Stimulated activated naive B cell treated with anti-CD40 and anti-IgM and Interleukin-4, amounts not matched to agents 10 μg/mL and 1 μg/mL and 100 μg/mL, for 72 hours (primary cell): Measurements from ENCODE around the gene FANCL.
"Not testable (repeated sequence)": the region's sequence is repeated elsewhere in the genome, so short reads cannot be mapped to it uniquely, and the experiment has no call there.

Source experiments
- ATAC-seq, 2 donors: fragments of 150-1000 bp; cut with Tn5 transposase; replicated peaks; 2 replicates each; pipeline ENCODE4 v1.10.0; 2021; ENCODE audit warnings: moderate library complexity in 1 of 2
- DNase-seq: peaks from one replicate; pipeline ENCODE4 v3.0.0; 2021
- H3K27ac Mint-ChIP-seq: one replicate; pipeline ENCODE4 v1.8.0; 2022; ENCODE audit warnings: mild to moderate bottlenecking, mixed read lengths
- H3K27me3 Mint-ChIP-seq, 2 donors: one replicate each; pipeline ENCODE4 v1.8.0; 2022; ENCODE audit warnings: mixed read lengths in 2 of 2
- H3K36me3 Mint-ChIP-seq, 2 donors: one replicate each; pipeline ENCODE4 v1.8.0; 2022; ENCODE audit warnings: mixed read lengths in 2 of 2, mild to moderate bottlenecking in 1 of 2
- H3K4me1 Mint-ChIP-seq, 2 donors: one replicate each; pipeline ENCODE4 v1.8.0; 2022; ENCODE audit warnings: mixed read lengths in 2 of 2, mild to moderate bottlenecking in 1 of 2
- H3K4me3 Mint-ChIP-seq, 2 donors: one replicate each; pipeline ENCODE4 v1.8.0; 2022; ENCODE audit warnings: mild to moderate bottlenecking in 2 of 2, mixed read lengths in 2 of 2, moderate library complexity in 1 of 2
- H3K9me3 Mint-ChIP-seq, 2 donors: one replicate each; pipeline ENCODE4 v1.8.0; 2022; ENCODE audit warnings: mixed read lengths in 2 of 2, mild to moderate bottlenecking in 1 of 2

Gene FANCL

GRCh38 chr2:58235170-58235569 lies 6.0 kb downstream of the FANCL start:
- peaks cover 0 to 1% of the 10 kb centered on the region in 2 donors for H3K9me3 Mint-ChIP-seq
- H3K4me3 Mint-ChIP-seq: no peak overlapping the region
- H3K27me3 Mint-ChIP-seq: no peaks in the 10 kb centered on the region
- H3K4me1 Mint-ChIP-seq: peaks cover 27 to 64% of the 10 kb centered on the region in 2 donors
- DNase-seq: no peak
- no peak overlapping the region for H3K27ac Mint-ChIP-seq
- no peak for ATAC-seq
- peaks cover 15 to 17% of the 10 kb centered on the region in 2 donors for H3K36me3 Mint-ChIP-seq

DNA sequence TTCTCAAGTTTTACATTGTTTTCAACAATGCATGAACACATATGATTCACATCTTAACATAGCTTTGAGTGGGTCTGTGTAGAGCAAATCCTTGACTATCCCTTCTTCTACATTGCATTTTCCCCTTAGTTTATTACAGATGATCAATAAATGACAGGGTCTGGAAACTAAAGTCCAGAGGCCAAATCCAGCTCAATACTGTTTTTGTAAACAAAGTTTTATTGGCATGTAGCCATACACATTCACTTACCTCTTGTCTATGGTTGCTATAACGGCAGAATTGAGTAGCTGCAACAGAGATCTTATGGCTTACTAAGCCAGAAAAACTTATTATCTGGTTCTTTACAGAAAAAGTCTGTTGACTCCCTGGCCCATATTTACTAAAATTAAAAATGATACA lies 12.8 kb downstream of the FANCL start:
- no peaks in the 10 kb centered on the region for H3K27me3 Mint-ChIP-seq
- H3K27ac Mint-ChIP-seq: no peak overlapping the region
- H3K4me3 Mint-ChIP-seq: no peak overlapping the region
- DNase-seq (no peak), ATAC-seq (no peak)
- H3K4me1 Mint-ChIP-seq: peaks cover 3 to 12% of the 10 kb centered on the region in 2 donors
- H3K9me3 Mint-ChIP-seq: no peaks in the 10 kb centered on the region
- peaks cover 17 to 21% of the 10 kb centered on the region in 2 donors for H3K36me3 Mint-ChIP-seq

DNA sequence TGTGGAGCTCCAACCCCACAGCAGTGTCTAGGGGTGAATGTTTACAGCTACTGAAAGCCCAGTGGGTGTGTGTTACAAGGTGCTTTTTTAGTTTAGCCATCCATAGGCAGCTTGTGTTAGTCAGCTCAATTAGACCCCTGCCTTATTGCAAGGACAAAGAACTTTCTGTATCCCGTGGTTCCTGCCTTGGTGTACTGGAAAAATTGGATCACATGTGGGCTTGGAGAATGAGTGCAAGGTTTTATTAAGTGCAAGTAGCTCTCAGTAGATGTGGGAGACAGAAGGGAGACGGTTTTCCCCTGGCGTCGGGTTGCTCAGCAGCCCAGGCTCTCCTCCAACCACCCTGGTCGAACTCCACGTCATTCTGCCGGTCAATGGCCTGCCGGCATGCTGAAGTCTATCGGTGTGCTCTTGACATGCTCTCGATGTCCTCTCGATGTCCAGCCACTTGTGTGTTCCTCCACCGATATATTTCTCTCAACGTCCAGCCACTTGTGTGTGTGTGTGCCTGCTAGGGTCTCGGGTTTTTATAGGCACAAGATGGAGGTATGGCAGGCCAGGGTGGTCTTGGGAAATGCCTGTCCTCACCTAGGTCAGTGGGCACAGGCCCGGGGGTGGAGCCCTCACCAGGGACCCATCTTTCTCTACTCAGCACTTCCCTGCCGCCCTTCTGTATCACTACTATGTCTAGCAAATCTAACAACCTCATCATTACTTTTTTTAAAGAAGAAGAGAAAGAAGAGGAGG lies 13.8 kb downstream of the FANCL start:
- peaks cover 17 to 21% of the 10 kb centered on the region in 2 donors for H3K36me3 Mint-ChIP-seq
- peaks cover 3 to 9% of the 10 kb centered on the region in 2 donors for H3K4me1 Mint-ChIP-seq
- no peak for ATAC-seq
- H3K27ac Mint-ChIP-seq: no peak overlapping the region
- H3K4me3 Mint-ChIP-seq: no peak overlapping the region
- DNase-seq: no peak
- H3K9me3 Mint-ChIP-seq: no peaks in the 10 kb centered on the region
- H3K27me3 Mint-ChIP-seq: no peaks in the 10 kb centered on the region

- peaks cover 15 to 22% of the 10 kb centered on the region in 2 donors for H3K36me3 Mint-ChIP-seq
- ATAC-seq: no peak
- no peak for DNase-seq
- H3K4me3 Mint-ChIP-seq: no peak overlapping the region
- H3K9me3 Mint-ChIP-seq: no peaks in the 10 kb centered on the region
- H3K27me3 Mint-ChIP-seq: no peaks in the 10 kb centered on the region
- H3K4me1 Mint-ChIP-seq: no peaks in the 10 kb centered on the region
- H3K27ac Mint-ChIP-seq: no peak overlapping the region
Measured at GRCh38 chr2:58221909-58222308, 19.2 kb downstream of the FANCL start.

DNA sequence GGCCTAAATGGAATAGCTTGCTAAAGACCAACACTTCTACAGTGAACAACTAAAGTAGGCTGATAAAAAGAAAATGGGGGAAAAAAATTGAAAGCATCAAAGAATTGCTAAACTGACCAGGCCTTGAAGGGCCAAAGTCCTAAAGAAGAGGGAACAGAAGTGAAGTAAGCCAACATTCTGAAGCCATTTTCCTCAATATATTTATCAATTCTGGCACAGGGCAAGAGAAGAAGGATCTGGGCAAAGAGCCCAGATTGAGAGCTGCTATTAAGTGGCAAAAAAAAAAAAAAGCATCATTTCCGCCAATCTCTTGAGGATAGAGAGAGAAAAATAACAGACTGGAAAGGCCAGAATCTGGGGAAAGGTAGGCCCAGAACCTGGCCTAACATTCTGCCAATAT lies 25.7 kb downstream of the FANCL start:
- H3K27ac Mint-ChIP-seq: no peak overlapping the region
- peaks cover 53 to 70% of the 10 kb centered on the region in 2 donors for H3K36me3 Mint-ChIP-seq
- DNase-seq: no peak

DNA sequence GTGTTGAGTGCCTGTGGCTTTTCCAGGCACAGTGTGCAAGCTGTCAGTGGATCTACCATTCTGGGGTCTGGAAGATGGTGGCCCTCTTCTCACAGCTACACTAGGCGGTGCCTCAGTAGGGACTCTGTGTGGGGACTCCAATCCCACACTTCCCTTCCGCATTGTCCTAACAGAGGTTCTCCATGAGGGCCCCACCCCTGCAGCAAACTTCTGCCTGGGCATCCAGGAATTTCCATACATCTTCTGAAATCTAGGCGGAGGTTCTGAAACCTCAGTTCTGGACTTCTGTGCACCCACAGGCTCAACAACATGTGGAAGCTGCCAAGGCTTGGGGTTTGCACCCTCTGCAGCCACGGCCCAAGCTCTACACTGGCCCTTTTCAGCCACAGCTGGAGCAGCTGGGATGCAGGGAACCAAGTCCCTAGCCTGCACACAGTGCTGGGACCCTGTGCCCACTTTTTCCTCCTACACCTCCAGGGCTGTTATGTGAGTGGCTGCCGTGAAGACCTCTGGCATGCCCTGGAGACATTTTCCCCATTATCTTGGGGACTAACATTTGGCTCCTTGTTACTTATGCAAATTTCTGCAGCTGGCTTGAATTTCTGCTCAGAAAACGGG lies 30.1 kb downstream of the FANCL start:
- not testable (repeated sequence) for H3K27me3 Mint-ChIP-seq, H3K4me3 Mint-ChIP-seq, H3K4me1 Mint-ChIP-seq, DNase-seq, ATAC-seq, H3K27ac Mint-ChIP-seq
- Mint-ChIP-seq H3K9me3 (peaks cover 8 to 17% of the 10 kb centered on the region in 2 donors), H3K36me3 (peaks cover 43 to 56% of the 10 kb centered on the region in 2 donors)

More for the DNA sequence above, 25.7 kb downstream of the FANCL start:
- Mint-ChIP-seq H3K4me3 (no peak overlapping the region), H3K27me3 (no peaks in the 10 kb centered on the region), H3K4me1 (no peaks in the 10 kb centered on the region), H3K9me3 (peaks cover 8 to 15% of the 10 kb centered on the region in 2 donors)
- no peak for ATAC-seq

DNA sequence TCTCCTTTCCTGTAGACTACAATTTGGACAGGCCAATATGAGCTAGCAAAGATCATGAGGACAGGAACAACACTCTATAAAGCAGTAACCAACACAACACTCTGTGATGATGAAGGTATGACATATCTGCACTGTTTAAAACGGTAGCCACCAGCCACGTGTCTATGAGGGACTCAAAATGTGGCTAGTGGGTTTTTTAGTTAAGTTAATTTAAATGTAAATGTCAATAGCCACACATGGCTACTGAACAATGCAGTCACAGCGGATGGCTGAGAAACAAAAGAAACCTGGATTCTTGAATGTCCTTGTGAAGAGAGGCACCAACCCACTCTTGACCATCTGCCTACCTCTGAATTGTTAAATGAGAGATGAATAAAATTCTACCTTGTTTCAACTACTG lies 33.9 kb downstream of the FANCL start:
- peaks cover 31 to 33% of the 10 kb centered on the region in 2 donors for H3K36me3 Mint-ChIP-seq
- no peak for ATAC-seq
- no peak overlapping the region for H3K27ac Mint-ChIP-seq
- DNase-seq: no peak
- H3K27me3 Mint-ChIP-seq: no peaks in the 10 kb centered on the region
- H3K4me1 Mint-ChIP-seq: no peaks in the 10 kb centered on the region
- H3K4me3 Mint-ChIP-seq: no peak overlapping the region
- H3K9me3 Mint-ChIP-seq: peaks cover 8 to 17% of the 10 kb centered on the region in 2 donors

- H3K27me3 Mint-ChIP-seq: no peaks in the 10 kb centered on the region
- DNase-seq (no peak), ATAC-seq (no peak)
- peaks cover 5 to 15% of the 10 kb centered on the region in 2 donors for H3K9me3 Mint-ChIP-seq
- H3K4me1 Mint-ChIP-seq: no peaks in the 10 kb centered on the region
- H3K27ac Mint-ChIP-seq: no peak overlapping the region
- H3K36me3 Mint-ChIP-seq: peaks cover 28 to 29% of the 10 kb centered on the region in 2 donors
- H3K4me3 Mint-ChIP-seq: no peak overlapping the region
Measured at GRCh38 chr2:58206785-58207184, 34.3 kb downstream of the FANCL start.

- peaks cover 7 to 10% of the 10 kb centered on the region in 2 donors for H3K36me3 Mint-ChIP-seq
- H3K4me3 Mint-ChIP-seq: no peak overlapping the region
- H3K27ac Mint-ChIP-seq: no peak overlapping the region
- H3K4me1 Mint-ChIP-seq: peaks cover 0 to 5% of the 10 kb centered on the region in 2 donors
- DNase-seq (no peak), ATAC-seq (no peak)
- H3K27me3 Mint-ChIP-seq: no peaks in the 10 kb centered on the region
- no peaks in the 10 kb centered on the region for H3K9me3 Mint-ChIP-seq
Measured at GRCh38 chr2:58204195-58204959, 36.7 kb downstream of the FANCL start.

- Mint-ChIP-seq H3K36me3 (peaks cover 4 to 8% of the 10 kb centered on the region in 2 donors), H3K27me3 (no peaks in the 10 kb centered on the region), H3K9me3 (no peaks in the 10 kb centered on the region), H3K4me3 (no peak overlapping the region), H3K27ac (no peak overlapping the region), H3K4me1 (peaks cover 0 to 5% of the 10 kb centered on the region in 2 donors)
- no peak for DNase-seq
- ATAC-seq: no peak
Measured at GRCh38 chr2:58203018-58203417, 38.1 kb downstream of the FANCL start.

GRCh38 chr2:58202404-58202803 lies 38.7 kb downstream of the FANCL start:
- Mint-ChIP-seq H3K4me1 (peaks cover 0 to 5% of the 10 kb centered on the region in 2 donors), H3K27ac (no peak overlapping the region), H3K4me3 (no peak overlapping the region), H3K36me3 (peaks cover 7 to 11% of the 10 kb centered on the region in 2 donors), H3K9me3 (no peaks in the 10 kb centered on the region), H3K27me3 (no peaks in the 10 kb centered on the region)
- ATAC-seq: no peak
- DNase-seq: no peak

DNA sequence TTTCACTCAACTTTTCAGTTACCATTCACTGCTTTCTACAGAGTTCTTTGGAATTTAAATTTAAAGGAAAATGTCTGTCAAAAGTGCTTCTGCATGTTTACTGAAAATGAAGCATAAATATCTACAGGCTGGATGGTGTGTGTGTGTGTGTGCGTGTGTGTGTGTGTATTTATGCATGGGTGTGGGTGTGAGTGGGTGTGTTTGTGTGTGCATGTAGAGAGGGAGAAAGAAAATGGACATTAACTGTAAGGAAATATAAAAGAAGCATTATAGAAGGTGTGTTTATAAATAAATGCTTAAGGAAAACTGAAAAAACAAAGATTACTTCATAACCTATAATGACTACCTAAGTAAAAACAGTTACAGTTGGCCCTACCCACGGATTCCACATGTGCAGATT lies 43.2 kb downstream of the FANCL start:
- no peaks in the 10 kb centered on the region for H3K27me3 Mint-ChIP-seq
- H3K9me3 Mint-ChIP-seq: no peaks in the 10 kb centered on the region
- DNase-seq: no peak
- H3K36me3 Mint-ChIP-seq: peaks cover 10 to 15% of the 10 kb centered on the region in 2 donors
- H3K4me1 Mint-ChIP-seq: peaks cover 0 to 5% of the 10 kb centered on the region in 2 donors
- no peak overlapping the region for H3K27ac Mint-ChIP-seq
- no peak overlapping the region for H3K4me3 Mint-ChIP-seq
- ATAC-seq: no peak

GRCh38 chr2:58195662-58196061 lies 45.5 kb downstream of the FANCL start:
- Mint-ChIP-seq H3K9me3 (no peaks in the 10 kb centered on the region), H3K4me3 (no peak overlapping the region), H3K27me3 (no peaks in the 10 kb centered on the region), H3K36me3 (peaks cover 6 to 12% of the 10 kb centered on the region in 2 donors), H3K27ac (no peak overlapping the region), H3K4me1 (peaks cover 0 to 5% of the 10 kb centered on the region in 2 donors)
- ATAC-seq (no peak), DNase-seq (no peak)

DNA sequence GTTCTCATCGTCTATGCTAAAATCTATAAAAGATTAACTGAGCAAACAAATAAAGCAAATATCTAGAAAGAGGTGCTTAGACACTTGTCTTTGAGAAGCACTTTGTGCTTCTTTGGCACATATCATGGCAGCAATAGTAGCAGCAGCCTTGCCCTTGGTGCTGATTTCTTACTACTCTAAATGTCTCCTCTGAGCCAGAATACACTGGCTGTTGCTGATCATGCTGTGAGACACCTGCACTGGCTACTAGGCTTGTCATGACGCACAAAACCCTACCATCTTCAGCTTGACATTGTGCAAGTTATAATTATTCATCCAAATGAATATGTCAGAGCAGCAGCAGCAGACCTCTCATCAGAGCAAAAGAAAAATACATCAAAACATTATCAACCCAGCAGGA lies 46.7 kb downstream of the FANCL start:
- no peaks in the 10 kb centered on the region for H3K27me3 Mint-ChIP-seq
- no peak overlapping the region for H3K4me3 Mint-ChIP-seq
- DNase-seq (no peak), ATAC-seq (no peak)
- H3K36me3 Mint-ChIP-seq: peaks cover 6 to 12% of the 10 kb centered on the region in 2 donors
- H3K4me1 Mint-ChIP-seq: no peaks in the 10 kb centered on the region
- no peaks in the 10 kb centered on the region for H3K9me3 Mint-ChIP-seq
- no peak overlapping the region for H3K27ac Mint-ChIP-seq
